Measurements from ENCODE around the gene HTR2C. TPM values are rescaled to one million over a fixed set of nuclear protein-coding genes. Genes with fewer than 3 reads are reported as not detected.
"Not testable (repeated sequence)": the region's sequence is repeated elsewhere in the genome, so short reads cannot be mapped to it uniquely, and the experiment has no call there.

HTR2C gene
- total RNA-seq, 2 donors from 2014 or later: not detected

DNA sequence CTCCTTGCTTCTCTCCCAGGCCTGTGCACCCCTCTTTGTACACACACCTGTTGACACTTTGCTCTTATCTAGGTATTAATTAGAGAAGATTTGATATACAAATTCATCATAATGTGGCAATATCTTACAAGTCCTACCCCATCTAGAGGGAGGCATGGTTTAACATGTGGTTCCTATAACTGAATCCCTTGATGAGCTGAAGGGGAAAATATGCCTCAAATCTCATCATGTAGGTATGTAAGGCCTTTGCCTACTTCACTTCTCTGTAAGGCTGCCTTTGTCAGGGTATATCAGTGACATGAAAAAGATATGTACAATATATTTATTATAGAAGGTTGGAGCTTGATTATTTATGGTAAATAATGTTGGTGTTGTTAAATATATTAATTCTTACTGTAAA lies 31.9 kb downstream of the HTR2C start:
- ATAC-seq (replicated peaks in 1 of 2): no peak

DNA sequence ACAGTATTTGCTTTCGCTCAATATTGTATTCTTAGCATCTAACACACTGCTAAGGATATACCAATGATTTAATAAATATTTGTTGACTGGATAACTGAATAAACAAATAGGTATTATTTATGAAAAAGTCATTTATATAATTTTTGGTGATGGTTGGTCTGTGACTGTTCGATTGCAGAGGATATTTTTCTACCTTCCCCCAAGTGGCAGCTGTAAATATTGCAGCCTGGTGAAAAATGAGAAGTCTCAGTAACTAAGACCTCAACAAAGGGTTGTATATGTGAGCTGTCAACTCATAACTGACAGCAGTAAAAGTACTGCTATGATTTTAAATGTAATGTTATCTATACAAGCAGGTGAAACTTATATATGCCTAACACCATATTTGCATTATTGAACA lies 36.0 kb downstream of the HTR2C start:
- Mint-ChIP-seq H3K4me1 (ENCODE audit: low read depth) (no peaks in the 10 kb centered on the region), H3K9me3 (no peaks in the 10 kb centered on the region), H3K27ac (no peak overlapping the region), H3K4me3 (no peak overlapping the region), H3K27me3 (ENCODE audit: low read depth) (peaks cover 12% of the 10 kb centered on the region), H3K36me3 (ENCODE audit: insufficient read depth in 2 of 2) (no peaks in the 10 kb centered on the region)
- ATAC-seq (replicated peaks in 1 of 2): no peak
- DNase-seq: no peak

More for the DNA sequence above, 31.9 kb downstream of the HTR2C start:
- no peak overlapping the region for H3K4me3 Mint-ChIP-seq
- no peaks in the 10 kb centered on the region for H3K4me1 Mint-ChIP-seq (ENCODE audit: low read depth)
- DNase-seq: no peak
- no peaks in the 10 kb centered on the region for H3K36me3 Mint-ChIP-seq (ENCODE audit: insufficient read depth in 2 of 2)
- no peaks in the 10 kb centered on the region for H3K9me3 Mint-ChIP-seq
- H3K27ac Mint-ChIP-seq: no peak overlapping the region
- H3K27me3 Mint-ChIP-seq (ENCODE audit: low read depth): no peaks in the 10 kb centered on the region

DNA sequence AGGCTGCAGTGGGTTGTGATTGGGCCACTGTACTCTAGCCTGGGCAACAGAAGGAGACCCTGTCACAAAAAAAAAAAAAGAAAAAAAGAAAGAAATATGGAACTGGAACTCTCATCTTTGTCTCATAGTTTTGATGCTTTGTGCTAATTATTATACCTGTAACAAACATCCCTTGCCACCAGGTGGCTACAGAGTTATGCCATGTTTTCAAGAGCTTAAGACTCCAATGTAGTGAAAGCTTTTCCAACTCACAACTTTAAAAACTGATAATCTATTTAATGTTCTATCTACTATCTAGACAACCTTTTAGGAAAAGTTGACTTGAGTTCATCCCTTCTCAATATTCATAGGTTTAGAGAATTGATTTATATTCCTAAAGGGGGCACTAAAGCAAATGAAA lies 42.4 kb downstream of the HTR2C start:
- no peak for DNase-seq
- Mint-ChIP-seq H3K9me3 (no peaks in the 10 kb centered on the region), H3K4me3 (no peak overlapping the region), H3K27me3 (ENCODE audit: low read depth) (peaks cover 12% of the 10 kb centered on the region), H3K4me1 (ENCODE audit: low read depth) (no peaks in the 10 kb centered on the region), H3K27ac (no peak overlapping the region), H3K36me3 (ENCODE audit: insufficient read depth in 2 of 2) (no peaks in the 10 kb centered on the region)
- no peak for ATAC-seq (replicated peaks in 1 of 2)

DNA sequence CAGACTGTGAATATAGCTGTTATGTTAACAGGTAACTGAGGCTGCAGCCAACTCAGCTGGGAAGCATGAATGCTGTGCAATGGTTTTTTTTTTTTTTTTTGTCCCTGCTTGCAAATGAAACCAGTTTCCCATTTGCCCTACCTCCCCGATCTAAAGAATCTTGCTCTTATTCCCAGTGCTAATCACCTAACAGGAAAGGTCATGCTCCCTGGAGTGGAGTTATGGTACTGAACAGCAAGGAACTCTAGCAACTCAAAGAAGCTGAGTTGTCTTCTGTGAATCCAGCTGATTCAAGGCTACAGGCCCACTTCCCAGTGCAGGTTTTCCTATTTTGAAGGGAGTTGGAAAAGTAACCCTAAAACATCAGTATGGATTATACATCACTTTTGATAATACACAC lies 52.1 kb downstream of the HTR2C start:
- Mint-ChIP-seq H3K27me3 (ENCODE audit: low read depth) (peaks cover 7% of the 10 kb centered on the region), H3K9me3 (peaks cover 0 to 3% of the 10 kb centered on the region in 2 donors), H3K4me3 (no peak overlapping the region), H3K27ac (no peak overlapping the region), H3K4me1 (ENCODE audit: low read depth) (no peaks in the 10 kb centered on the region), H3K36me3 (ENCODE audit: insufficient read depth in 2 of 2) (no peaks in the 10 kb centered on the region)
- ATAC-seq (replicated peaks in 1 of 2): no peak
- no peak for DNase-seq

DNA sequence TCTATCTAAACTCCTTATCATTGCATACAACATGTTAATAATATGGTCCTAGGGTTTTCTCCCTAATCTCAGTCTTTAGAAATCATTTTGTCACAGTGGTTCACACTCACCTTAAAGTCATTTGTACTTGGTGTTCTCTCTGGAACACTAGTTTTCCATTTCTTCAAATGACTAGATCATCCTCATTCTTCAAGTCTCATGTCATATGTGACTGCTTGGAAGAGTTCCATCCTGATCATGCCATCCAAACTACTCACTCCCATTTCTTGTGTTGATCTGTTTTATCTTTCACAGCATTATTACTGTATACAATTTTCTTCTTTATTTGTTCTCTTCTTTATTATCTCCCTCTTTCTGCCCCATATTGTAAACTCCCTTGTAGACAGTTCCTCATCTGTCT lies 66.5 kb downstream of the HTR2C start:
- Mint-ChIP-seq H3K4me1 (ENCODE audit: low read depth) (no peaks in the 10 kb centered on the region), H3K27ac (no peak overlapping the region), H3K9me3 (peaks cover 0 to 2% of the 10 kb centered on the region in 2 donors), H3K27me3 (ENCODE audit: low read depth) (peaks cover 6% of the 10 kb centered on the region), H3K36me3 (ENCODE audit: insufficient read depth in 2 of 2) (no peaks in the 10 kb centered on the region), H3K4me3 (no peak overlapping the region)
- ATAC-seq (replicated peaks in 1 of 2): no peak
- DNase-seq: no peak

DNA sequence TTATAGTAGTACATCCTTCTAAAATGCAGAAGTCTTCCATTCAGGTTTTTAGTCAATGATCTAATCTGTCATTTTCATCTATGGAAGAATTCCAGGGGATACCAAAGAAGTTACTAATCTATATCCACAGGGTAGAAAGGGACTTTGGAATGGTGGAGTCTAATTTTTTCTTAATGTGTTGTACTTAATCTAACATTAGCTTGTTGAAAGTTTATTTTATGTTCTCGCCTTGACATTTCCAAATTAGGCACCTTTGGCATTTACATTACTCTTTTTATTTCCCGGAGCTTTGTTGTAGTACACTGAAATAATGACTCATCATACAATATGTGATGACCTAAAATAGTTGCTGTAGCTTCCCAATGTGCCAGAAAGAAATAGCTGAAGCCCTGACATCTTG lies 91.5 kb downstream of the HTR2C start:
- no peak for DNase-seq
- Mint-ChIP-seq H3K9me3 (no peaks in the 10 kb centered on the region), H3K27ac (no peak overlapping the region), H3K36me3 (ENCODE audit: insufficient read depth in 2 of 2) (no peaks in the 10 kb centered on the region), H3K4me3 (no peak overlapping the region), H3K4me1 (ENCODE audit: low read depth) (no peaks in the 10 kb centered on the region), H3K27me3 (ENCODE audit: low read depth) (no peaks in the 10 kb centered on the region)
- no peak for ATAC-seq (replicated peaks in 1 of 2)

DNA sequence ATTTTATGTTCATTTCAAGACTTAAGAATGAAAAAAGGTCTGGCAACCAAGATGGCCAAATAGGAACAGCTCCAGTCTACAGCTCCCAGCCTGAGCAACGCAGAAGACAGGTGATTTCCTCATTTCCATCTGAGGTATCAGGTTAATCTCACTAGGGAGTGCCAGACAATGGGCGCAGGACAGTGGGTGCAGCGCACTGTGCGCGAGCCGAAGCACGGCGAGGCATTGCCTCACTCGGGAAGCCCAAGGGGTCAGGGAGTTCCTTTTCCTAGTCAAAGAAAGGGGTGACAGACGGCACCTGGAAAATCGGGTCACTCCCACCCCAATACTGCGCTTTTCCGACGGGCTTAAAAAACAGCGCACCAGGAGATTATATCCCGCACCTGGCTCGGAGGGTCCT lies 116.6 kb downstream of the HTR2C start:
- H3K27me3 Mint-ChIP-seq (ENCODE audit: low read depth); ATAC-seq (replicated peaks in 1 of 2); DNase-seq; H3K9me3 Mint-ChIP-seq; H3K4me1 Mint-ChIP-seq (ENCODE audit: low read depth); H3K36me3 Mint-ChIP-seq (ENCODE audit: insufficient read depth in 2 of 2); H3K4me3 Mint-ChIP-seq; H3K27ac Mint-ChIP-seq: not testable (repeated sequence)

DNA sequence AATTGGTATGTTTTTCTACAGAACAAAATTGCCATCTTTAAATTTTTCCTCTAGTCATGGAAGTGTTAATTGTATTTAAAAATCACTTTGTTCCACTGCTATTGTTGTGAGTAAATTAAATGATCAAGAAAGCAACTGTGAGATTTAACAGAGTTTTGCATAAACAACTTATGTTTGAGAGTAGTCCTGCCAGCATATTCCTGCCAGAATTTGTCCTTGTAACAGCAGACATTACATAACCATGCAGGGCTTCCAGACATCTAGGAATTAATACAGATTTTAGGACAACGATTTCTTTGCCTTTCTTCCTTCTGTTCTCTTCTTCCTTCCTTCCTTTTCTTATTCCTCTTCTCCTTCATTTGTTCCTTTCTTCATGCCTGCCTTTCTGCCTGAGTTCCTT lies 125.5 kb downstream of the HTR2C start:
- H3K27ac Mint-ChIP-seq: no peak overlapping the region
- no peaks in the 10 kb centered on the region for H3K4me1 Mint-ChIP-seq (ENCODE audit: low read depth)
- DNase-seq (no peak), ATAC-seq (replicated peaks in 1 of 2) (no peak)
- H3K4me3 Mint-ChIP-seq: no peak overlapping the region
- peaks cover 9% of the 10 kb centered on the region for H3K27me3 Mint-ChIP-seq (ENCODE audit: low read depth)
- no peaks in the 10 kb centered on the region for H3K36me3 Mint-ChIP-seq (ENCODE audit: insufficient read depth in 2 of 2)
- no peaks in the 10 kb centered on the region for H3K9me3 Mint-ChIP-seq

DNA sequence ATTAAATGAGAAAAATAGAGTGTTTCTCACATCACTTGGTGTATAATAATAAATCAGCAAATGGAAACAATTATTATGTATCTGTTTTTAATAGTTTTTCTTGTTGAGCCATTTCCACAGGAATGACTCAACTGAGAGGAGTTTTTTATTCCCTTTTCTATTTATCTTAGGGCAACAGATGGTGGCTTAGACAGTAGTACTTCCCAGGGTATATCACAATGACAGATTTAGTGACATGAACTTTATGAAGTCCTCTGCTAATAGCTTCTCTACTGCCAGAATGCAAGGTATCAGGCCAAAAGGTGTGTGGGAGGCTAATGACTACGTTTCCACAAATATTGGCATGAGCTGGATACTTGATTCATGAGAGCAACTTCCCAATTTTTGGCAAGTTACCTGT lies 126.7 kb downstream of the HTR2C start:
- ATAC-seq (replicated peaks in 1 of 2): no peak
- no peaks in the 10 kb centered on the region for H3K36me3 Mint-ChIP-seq (ENCODE audit: insufficient read depth in 2 of 2)
- H3K27me3 Mint-ChIP-seq (ENCODE audit: low read depth): peaks cover 9% of the 10 kb centered on the region
- H3K4me1 Mint-ChIP-seq (ENCODE audit: low read depth): no peaks in the 10 kb centered on the region
- DNase-seq: no peak
- H3K4me3 Mint-ChIP-seq: no peak overlapping the region
- H3K27ac Mint-ChIP-seq: no peak overlapping the region
- no peaks in the 10 kb centered on the region for H3K9me3 Mint-ChIP-seq

DNA sequence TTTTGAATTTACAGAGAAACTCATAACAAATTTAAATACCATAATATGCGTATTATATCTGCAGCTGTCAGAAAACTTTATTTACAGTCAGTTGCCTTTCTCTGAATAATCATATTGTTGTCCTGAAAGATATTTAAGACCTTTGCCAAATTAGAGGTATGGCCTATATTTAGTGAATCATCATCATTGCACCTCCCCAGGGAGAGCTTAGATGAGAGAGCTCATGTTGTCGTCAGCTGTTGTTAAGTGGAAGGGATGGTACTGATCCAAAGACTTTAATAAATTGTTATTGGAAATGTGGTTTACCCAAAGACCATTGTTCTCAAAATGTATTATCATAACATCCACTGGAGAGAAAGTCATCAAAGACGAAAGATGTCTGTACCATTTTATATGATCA lies 128.6 kb downstream of the HTR2C start:
- H3K9me3 Mint-ChIP-seq: no peaks in the 10 kb centered on the region
- no peak for DNase-seq
- no peaks in the 10 kb centered on the region for H3K36me3 Mint-ChIP-seq (ENCODE audit: insufficient read depth in 2 of 2)
- no peak overlapping the region for H3K27ac Mint-ChIP-seq
- H3K27me3 Mint-ChIP-seq (ENCODE audit: low read depth): peaks cover 9% of the 10 kb centered on the region
- H3K4me3 Mint-ChIP-seq: no peak overlapping the region
- no peak for ATAC-seq (replicated peaks in 1 of 2)
- H3K4me1 Mint-ChIP-seq (ENCODE audit: low read depth): no peaks in the 10 kb centered on the region

DNA sequence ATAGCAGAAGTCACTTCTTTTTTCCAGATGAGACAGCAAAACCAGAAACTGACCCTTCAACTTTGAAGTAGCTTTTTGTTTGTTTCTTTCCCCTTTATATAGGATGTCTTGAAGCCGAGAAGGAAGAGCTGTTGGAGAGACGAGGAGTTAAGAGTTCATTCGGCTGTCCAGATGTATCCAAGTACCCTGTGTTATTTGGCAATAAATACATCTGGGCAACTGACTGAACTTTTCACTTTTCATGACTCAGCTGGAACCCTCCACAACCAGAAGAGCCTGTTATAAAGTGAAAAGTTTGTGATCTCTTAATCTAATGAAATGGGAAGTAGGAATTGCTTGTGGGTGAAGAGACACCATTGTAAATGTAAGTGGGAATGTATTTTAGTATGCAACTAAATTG lies 131.2 kb downstream of the HTR2C start:
- H3K4me3 Mint-ChIP-seq: no peak overlapping the region

DNA sequence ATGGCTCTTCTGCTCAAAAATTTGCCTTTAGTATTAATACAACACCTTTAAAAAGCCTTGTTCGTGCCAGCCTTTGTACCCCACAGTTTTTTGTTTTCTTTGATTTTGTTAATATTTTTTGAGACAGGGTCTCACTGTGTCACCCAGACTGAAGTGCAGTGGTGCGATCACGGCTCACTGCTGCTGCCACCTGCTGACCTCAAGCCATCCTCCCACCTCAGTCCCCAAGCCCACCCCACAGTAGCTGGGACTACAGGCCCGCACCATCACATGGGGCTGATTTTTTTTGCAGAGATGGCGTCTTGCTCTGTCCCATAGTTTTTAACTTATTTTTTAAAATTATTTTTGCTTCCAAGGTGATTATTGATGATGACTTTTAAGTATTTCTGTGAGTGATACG lies 134.0 kb downstream of the HTR2C start:
- DNase-seq (no peak), ATAC-seq (replicated peaks in 1 of 2) (no peak)
- Mint-ChIP-seq H3K27me3 (ENCODE audit: low read depth) (no peaks in the 10 kb centered on the region), H3K9me3 (peaks cover 0 to 2% of the 10 kb centered on the region in 2 donors), H3K36me3 (ENCODE audit: insufficient read depth in 2 of 2) (no peaks in the 10 kb centered on the region), H3K27ac (no peak overlapping the region), H3K4me1 (ENCODE audit: low read depth) (no peaks in the 10 kb centered on the region), H3K4me3 (no peak overlapping the region)

More for the DNA sequence above, 131.2 kb downstream of the HTR2C start:
- H3K4me1 Mint-ChIP-seq (ENCODE audit: low read depth): no peaks in the 10 kb centered on the region
- H3K27ac Mint-ChIP-seq: no peak overlapping the region
- H3K36me3 Mint-ChIP-seq (ENCODE audit: insufficient read depth in 2 of 2): no peaks in the 10 kb centered on the region
- peaks cover 0 to 2% of the 10 kb centered on the region in 2 donors for H3K9me3 Mint-ChIP-seq
- no peaks in the 10 kb centered on the region for H3K27me3 Mint-ChIP-seq (ENCODE audit: low read depth)
- DNase-seq: no peak
- ATAC-seq (replicated peaks in 1 of 2): no peak

DNA sequence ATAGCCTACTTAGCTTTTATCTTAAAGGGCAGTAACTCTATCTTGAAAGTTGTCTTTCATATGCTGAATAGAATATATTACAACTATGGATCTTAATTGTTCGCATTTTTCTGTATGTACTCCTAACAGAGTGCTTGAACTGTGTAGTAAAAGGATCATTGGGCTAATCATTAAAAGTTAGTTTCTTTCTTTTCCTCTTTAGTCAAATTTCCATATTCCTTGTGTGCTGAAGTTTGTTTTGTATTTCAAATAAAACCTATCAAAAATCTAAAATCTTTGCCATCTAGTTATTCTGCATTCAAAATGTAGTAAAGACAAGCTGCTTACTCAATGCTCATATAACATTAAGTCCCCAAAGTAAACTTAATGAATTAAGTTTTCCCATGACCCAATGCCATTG lies 182.7 kb downstream of the HTR2C start:
- ATAC-seq (replicated peaks in 1 of 2): no peak
- no peak for DNase-seq
- Mint-ChIP-seq H3K36me3 (ENCODE audit: insufficient read depth in 2 of 2) (peaks cover 0 to 2% of the 10 kb centered on the region in 2 donors), H3K4me1 (ENCODE audit: low read depth) (no peaks in the 10 kb centered on the region), H3K27ac (no peak overlapping the region), H3K4me3 (no peak overlapping the region), H3K27me3 (ENCODE audit: low read depth) (no peaks in the 10 kb centered on the region), H3K9me3 (peaks cover 0 to 5% of the 10 kb centered on the region in 2 donors)

DNA sequence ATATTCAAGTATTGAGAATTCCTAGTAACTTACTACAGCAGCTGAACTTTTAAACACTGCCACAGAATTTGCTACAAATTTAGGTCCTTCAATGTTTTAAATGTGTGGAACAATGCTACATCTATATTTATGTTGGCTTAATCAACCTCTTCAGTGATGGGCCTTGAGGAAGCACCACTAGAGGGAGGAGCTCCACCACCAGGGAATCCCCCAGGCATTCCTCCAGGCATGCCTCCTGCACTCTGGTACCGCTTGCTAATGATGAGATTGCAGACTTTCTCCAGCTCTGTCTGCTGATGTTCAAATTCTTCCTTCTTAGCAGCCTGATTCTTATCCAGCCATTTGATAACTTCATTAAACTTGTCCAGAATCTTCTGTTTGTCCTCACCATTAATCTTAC lies 190.8 kb downstream of the HTR2C start:
- Mint-ChIP-seq H3K27ac (no peak overlapping the region), H3K27me3 (ENCODE audit: low read depth) (peaks cover 8% of the 10 kb centered on the region), H3K4me3 (no peak overlapping the region), H3K9me3 (no peaks in the 10 kb centered on the region), H3K4me1 (ENCODE audit: low read depth) (no peaks in the 10 kb centered on the region), H3K36me3 (ENCODE audit: insufficient read depth in 2 of 2) (peaks cover 0 to 2% of the 10 kb centered on the region in 2 donors)
- ATAC-seq (replicated peaks in 1 of 2) (no peak), DNase-seq (no peak)

Measured in activated T-cell treated with anti-CD3 and anti-CD28 coated beads, Interleukin-2, amount 50 U/mL, for 72 hours (primary cell).